ENCODE results near the gene SMOC1. TPM values are rescaled to one million over a fixed set of nuclear protein-coding genes. Genes with fewer than 3 reads are reported as not detected.

Gene SMOC1
- total and polyA plus RNA-seq, 9 donors: 0.35 to 9.1 (median 0.80) TPM

DNA sequence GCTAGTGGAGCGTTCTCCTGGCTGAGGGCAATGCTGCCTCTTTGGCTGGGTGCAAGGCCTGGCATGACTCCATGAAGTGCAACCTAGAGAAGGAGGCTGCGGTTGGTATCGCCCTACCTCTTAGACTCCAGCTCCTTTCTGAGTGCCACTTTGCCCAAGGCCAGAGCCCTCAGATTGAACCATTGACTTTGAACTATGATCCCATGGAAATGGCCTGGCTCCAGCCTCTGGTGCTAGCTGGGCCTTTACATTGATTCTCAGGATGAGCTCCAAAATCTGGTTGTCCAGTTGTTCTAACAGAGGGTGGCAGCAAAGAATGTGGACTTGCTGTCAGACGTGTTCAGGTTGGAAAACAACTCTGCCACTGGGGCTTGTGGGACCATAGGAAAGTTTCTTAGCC, 16.1 kb upstream of the SMOC1 start:
- H3K4me1 ChIP-seq (ENCODE audit: insufficient read depth): no peaks in the 10 kb centered on the region
- H3K36me3 ChIP-seq: no peaks in the 10 kb centered on the region
- no peak for TF ChIP-seq POLR2A (IDR thresholded peaks at IDR 0.05)
- TF ChIP-seq, protein P1, sequence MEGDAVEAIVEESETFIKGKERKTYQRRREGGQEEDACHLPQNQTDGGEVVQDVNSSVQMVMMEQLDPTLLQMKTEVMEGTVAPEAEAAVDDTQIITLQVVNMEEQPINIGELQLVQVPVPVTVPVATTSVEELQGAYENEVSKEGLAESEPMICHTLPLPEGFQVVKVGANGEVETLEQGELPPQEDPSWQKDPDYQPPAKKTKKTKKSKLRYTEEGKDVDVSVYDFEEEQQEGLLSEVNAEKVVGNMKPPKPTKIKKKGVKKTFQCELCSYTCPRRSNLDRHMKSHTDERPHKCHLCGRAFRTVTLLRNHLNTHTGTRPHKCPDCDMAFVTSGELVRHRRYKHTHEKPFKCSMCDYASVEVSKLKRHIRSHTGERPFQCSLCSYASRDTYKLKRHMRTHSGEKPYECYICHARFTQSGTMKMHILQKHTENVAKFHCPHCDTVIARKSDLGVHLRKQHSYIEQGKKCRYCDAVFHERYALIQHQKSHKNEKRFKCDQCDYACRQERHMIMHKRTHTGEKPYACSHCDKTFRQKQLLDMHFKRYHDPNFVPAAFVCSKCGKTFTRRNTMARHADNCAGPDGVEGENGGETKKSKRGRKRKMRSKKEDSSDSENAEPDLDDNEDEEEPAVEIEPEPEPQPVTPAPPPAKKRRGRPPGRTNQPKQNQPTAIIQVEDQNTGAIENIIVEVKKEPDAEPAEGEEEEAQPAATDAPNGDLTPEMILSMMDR (IDR thresholded peaks at IDR 0.05): no peak
- no peak for TF ChIP-seq EP300 (IDR thresholded peaks at IDR 0.05)
- H3K4me3 ChIP-seq: no peak overlapping the region
- DNase-seq: no peak
- no peak overlapping the region for H3K27ac ChIP-seq
- intact Hi-C loops (cut with DNase I): no loop called here
- WGBS, 3 donors: 79 to 85% (median 81%) methylated on average over 4 of the region's 4 CpGs
- H3K9me3 ChIP-seq: peaks cover 0 to 3% of the 10 kb centered on the region in 2 donors
- H3K27me3 ChIP-seq: no peaks in the 10 kb centered on the region

DNA sequence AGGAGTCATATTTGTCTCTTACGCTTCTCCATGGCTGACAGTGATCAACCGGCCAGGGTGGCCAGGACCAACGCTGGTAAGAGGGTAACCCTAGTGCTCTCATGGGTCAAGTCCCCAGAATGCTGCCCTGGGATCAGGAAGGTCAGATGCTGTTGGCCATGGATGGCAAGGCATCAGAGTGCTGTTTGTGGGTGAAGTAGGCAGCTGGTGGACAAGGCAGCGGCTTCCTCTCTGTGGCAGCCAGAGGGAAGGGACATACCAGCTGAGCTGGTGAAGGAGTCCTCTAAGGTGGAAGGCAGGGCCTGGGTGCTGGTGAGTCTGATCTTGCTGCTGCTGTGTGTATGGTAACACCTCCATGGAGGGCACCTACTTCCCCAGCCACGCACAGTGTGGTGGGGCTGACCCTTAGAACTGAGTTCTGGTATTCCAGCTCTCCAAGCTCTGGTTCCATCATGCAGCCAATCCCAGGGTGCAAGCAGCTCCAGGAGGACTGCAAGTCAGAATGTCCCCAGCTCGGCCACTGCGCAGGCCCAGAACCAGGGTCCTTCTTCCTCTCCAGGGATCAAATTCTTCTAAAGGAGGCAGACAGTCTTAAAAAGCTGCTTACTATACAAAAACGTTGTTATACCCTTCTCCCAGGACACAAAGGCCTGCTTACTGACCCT, 13.4 kb upstream of the SMOC1 start:
- Histone ChIP-seq H3K9me3 (peaks cover 0 to 3% of the 10 kb centered on the region in 2 donors), H3K27me3 (no peaks in the 10 kb centered on the region), H3K4me1 (ENCODE audit: insufficient read depth) (no peaks in the 10 kb centered on the region), H3K4me3 (no peak overlapping the region), H3K36me3 (no peaks in the 10 kb centered on the region), H3K27ac (no peak overlapping the region)
- whole genome bisulfite sequencing, 3 donors: 80 to 88% (median 83%) methylated on average over 8 of the region's 8 CpGs
- intact Hi-C loops (cut with DNase I): no loop called here
- TF ChIP-seq POLR2A (IDR thresholded peaks at IDR 0.05) (no peak), EP300 (IDR thresholded peaks at IDR 0.05) (no peak)
- TF ChIP-seq, protein P1 (IDR thresholded peaks at IDR 0.05): no peak
- no peak for DNase-seq

DNA sequence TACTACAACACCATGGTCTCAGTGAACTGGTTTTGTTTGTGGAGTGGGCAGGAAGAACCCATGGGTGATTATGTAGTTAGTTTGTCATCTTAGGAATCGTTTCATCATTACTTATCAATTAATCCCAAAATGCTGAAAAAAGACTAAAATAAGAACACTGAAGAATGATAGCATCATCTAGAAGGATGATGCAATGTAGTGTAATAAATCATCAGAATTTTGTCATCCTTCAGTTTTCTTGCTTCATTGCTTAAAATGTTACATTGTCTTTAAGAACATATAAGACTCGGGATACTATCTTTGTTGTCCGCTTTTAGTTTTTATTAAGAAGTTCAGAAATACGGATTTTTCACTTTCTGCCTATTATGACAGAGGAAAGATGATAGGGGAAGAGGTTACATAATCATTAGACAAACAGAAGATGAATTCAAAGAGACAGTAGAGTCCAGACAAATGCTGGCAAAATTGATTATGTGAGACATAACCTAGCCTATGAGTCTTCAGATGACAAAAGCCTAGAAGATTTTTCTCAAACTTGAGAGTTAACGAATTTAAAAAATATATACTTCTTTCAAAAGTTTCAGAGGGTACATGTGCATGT, 10.8 kb upstream of the SMOC1 start:
- no peaks in the 10 kb centered on the region for H3K36me3 ChIP-seq
- intact Hi-C loops (cut with DNase I): no loop called here
- H3K27me3 ChIP-seq: no peaks in the 10 kb centered on the region
- no peak for DNase-seq
- peaks cover 0 to 3% of the 10 kb centered on the region in 2 donors for H3K9me3 ChIP-seq
- TF ChIP-seq EP300 (IDR thresholded peaks at IDR 0.05) (no peak), POLR2A (IDR thresholded peaks at IDR 0.05) (no peak)
- TF ChIP-seq, protein P1 (IDR thresholded peaks at IDR 0.05): no peak
- H3K4me3 ChIP-seq: no peak overlapping the region
- WGBS, 3 donors: 77 to 85% (median 79%) methylated on average over 5 of the region's 5 CpGs
- H3K4me1 ChIP-seq (ENCODE audit: insufficient read depth): no peaks in the 10 kb centered on the region
- no peak overlapping the region for H3K27ac ChIP-seq

DNA sequence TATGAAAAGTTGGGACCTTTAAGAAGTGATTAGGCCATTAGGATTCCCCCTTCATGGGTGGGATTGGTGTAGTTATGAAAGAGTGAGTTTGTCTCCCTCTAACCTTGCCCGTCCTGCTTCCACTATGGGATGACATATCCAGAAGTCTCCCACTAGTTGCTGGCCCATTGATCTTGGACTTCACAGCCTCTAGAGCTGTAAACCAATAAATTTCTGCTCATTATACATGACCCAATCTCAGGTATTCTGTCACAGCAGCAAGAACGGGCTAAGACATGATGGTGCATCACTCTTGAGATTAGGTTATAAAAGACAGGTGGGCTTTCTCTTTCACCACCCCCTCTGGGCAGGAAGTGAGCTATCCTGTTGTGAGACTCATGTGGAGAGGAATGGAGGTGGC, 8.6 kb upstream of the SMOC1 start:
- Histone ChIP-seq H3K36me3 (no peaks in the 10 kb centered on the region), H3K4me3 (no peak overlapping the region), H3K27me3 (no peaks in the 10 kb centered on the region), H3K4me1 (ENCODE audit: insufficient read depth) (no peaks in the 10 kb centered on the region), H3K27ac (no peak overlapping the region), H3K9me3 (no peaks in the 10 kb centered on the region)
- intact Hi-C loops (cut with DNase I): no loop called here
- WGBS, 3 donors: 79 to 92% (median 81%) methylated on average over 2 of the region's 2 CpGs
- no peak for DNase-seq
- no peak for TF ChIP-seq POLR2A (IDR thresholded peaks at IDR 0.05)
- TF ChIP-seq, protein P1 (IDR thresholded peaks at IDR 0.05): no peak
- TF ChIP-seq EP300 (IDR thresholded peaks at IDR 0.05): no peak

Measured in ovary (tissue), 9 donors.